Stomach (tissue), 9 donors: ENCODE data around the gene CIBAR2. TPM values are rescaled to one million over a fixed set of nuclear protein-coding genes. Genes with fewer than 3 reads are reported as not detected.

ENCODE experiments used
- DNase-seq, 2 donors: peaks; one replicate each; pipeline versions ENCODE4 v3.0.0 to v3.0.0-alpha.2; 2013 to 2019
- H3K27ac ChIP-seq, 5 donors: fragments of 200-600 bp in 4 of 5; sonication (generic) in 4 of 5; one replicate each; pipeline ENCODE4 v1.5.1; 2013 to 2019; ENCODE audit warnings: mild to moderate bottlenecking in 1 of 5, moderate library complexity in 1 of 5
- H3K27me3 ChIP-seq, 3 donors: fragments of 200-600 bp; sonication (generic); one replicate each; pipeline ENCODE4 v1.5.1; 2017 to 2019; ENCODE audit warnings: mixed run types in 1 of 3
- H3K36me3 ChIP-seq, 4 donors: fragments of 200-600 bp; sonication (generic); 1 replicate in 3 of 4; 2 replicates in 1 of 4; pipeline ENCODE4 v1.5.1; 2016 to 2019
- H3K4me1 ChIP-seq, 4 donors: fragments of 200-600 bp; sonication (generic); one replicate each; pipeline ENCODE4 v1.5.1; 2016 to 2019
- H3K4me3 ChIP-seq, 4 donors: fragments of 200-600 bp; sonication (generic) in 3 of 4; one replicate each; pipeline ENCODE4 v1.5.1; 2016 to 2019; ENCODE audit warnings: mild to moderate bottlenecking in 1 of 4
- H3K9me3 ChIP-seq, 4 donors: fragments of 200-600 bp; sonication (generic); one replicate each; pipeline ENCODE4 v1.5.1; 2016 to 2019
- CTCF ChIP-seq, 7 experiments: fragments of 450-650 bp in 4 of 7; fragments of 200-600 bp in 3 of 7; sonication (generic) in 3 of 7; IDR thresholded peaks; one replicate each; pipeline ENCODE4 v1.5.1; 2016 to 2019; ENCODE audit warnings: antibody characterized with exemption in 7 of 7, control low read depth in 2 of 7, mild to moderate bottlenecking in 1 of 7
- EP300 ChIP-seq: sonication (generic); formaldehyde crosslinking; IDR thresholded peaks from one replicate; pipeline ENCODE4 v1.6.1; 2017; ENCODE audit warnings: antibody characterized with exemption
- POLR2A ChIP-seq, 4 donors: fragments of 450-650 bp; IDR thresholded peaks; one replicate each; pipeline ENCODE4 v1.6.1; 2016; ENCODE audit warnings: antibody characterized with exemption in 4 of 4, control low read depth in 2 of 4, mild to moderate bottlenecking in 1 of 4, moderate library complexity in 1 of 4
- POLR2AphosphoS5 ChIP-seq, 3 donors: sonication (generic); formaldehyde crosslinking; IDR thresholded peaks; one replicate each; pipeline ENCODE4 v1.6.1; 2016; ENCODE audit warnings: antibody characterized with exemption in 3 of 3
- WGBS, 5 donors: extraction: QIAGEN DNeasy Blood & Tissue Kit in 3 of 5; methylation state at CpG; one replicate each; pipeline versions ENCODE4 v1.1.5 to v1.1.7; 2013 to 2018; 5-methylcytosine and 5-hydroxymethylcytosine counted together
- intact Hi-C: fragments of 100-400 bp; cut with DNase I; formaldehyde crosslinking; loops from one replicate; pipeline ENCODE4 v1.15.1; 2023; ENCODE audit warnings: low total_unique reads
- polyA plus RNA-seq, 3 donors: library from polyadenylated mRNA; stranded (reverse); fragments of 200-250 nt; gene quantifications; one replicate each; pipeline ENCODE4 v1.2.3, GENCODE V29; 2013
- total RNA-seq, 5 donors: library from RNA; depleted of rRNA; stranded (reverse); fragments of >200 nt; gene quantifications; one replicate each; pipeline versions ENCODE4 v1.1.0 to v1.2.3, GENCODE V29; 2014 to 2016
- donor health status: healthy with polysubstance abuse.
- donor health status: Bipolar disorder and iron deficiency.
- donor health status: healthy.

Gene CIBAR2
- total and polyA plus RNA-seq, 8 donors = 1.5 to 54.0 TPM; not detected in 6

DNA sequence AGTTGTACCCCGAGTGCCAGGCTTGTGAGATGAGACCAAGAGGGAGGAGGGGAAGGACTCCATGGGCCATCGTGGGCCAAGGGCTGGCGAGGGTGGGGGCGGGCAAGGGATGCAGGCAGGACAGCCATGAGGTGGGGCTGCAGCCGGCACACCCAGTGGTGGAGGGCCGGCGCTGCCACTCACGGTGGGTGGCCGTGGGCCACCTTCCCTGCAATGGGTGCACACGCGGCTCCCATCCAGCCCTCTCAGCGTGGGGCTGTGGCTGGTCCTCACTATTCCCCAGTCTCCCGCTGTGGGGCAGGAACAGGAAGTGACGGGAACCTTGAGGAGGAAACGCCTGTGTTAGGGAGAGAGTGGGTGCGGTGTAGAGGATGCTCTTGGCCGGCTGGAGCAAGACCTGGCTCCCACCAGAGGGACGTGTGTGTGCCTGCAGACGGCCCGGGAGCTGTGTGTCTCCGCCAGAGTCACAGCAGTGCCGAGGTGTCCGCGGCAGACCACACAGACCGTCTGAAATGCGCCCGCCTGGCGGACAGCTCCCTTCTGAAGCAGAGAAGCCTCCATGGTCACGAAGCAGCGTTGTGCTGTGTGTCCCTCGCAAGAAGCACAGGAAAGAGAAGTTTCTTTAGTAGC, 23.6 kb downstream of the CIBAR2 start:
- no peak overlapping the region for H3K4me3 ChIP-seq
- peaks cover 12 to 51% (median 41%) of the 10 kb centered on the region in 4 donors for H3K36me3 ChIP-seq
- H3K4me1 ChIP-seq = peaks cover 6 to 37% (median 18%) of the 10 kb centered on the region in 4 donors
- DNase-seq = no peak
- 81 to 91% (median 84%) methylated on average over 22 to 31 of the region's 31 CpGs for WGBS, 5 donors
- H3K27ac ChIP-seq = no peak overlapping the region
- TF ChIP-seq CTCF (IDR thresholded peaks at IDR 0.05) (no peak), POLR2AphosphoS5 (IDR thresholded peaks at IDR 0.05) (no peak), POLR2A (IDR thresholded peaks at IDR 0.05) (no peak), EP300 (no peak)
- H3K9me3 ChIP-seq = no peaks in the 10 kb centered on the region
- intact Hi-C loops = no loop called here
- no peaks in the 10 kb centered on the region for H3K27me3 ChIP-seq

DNA sequence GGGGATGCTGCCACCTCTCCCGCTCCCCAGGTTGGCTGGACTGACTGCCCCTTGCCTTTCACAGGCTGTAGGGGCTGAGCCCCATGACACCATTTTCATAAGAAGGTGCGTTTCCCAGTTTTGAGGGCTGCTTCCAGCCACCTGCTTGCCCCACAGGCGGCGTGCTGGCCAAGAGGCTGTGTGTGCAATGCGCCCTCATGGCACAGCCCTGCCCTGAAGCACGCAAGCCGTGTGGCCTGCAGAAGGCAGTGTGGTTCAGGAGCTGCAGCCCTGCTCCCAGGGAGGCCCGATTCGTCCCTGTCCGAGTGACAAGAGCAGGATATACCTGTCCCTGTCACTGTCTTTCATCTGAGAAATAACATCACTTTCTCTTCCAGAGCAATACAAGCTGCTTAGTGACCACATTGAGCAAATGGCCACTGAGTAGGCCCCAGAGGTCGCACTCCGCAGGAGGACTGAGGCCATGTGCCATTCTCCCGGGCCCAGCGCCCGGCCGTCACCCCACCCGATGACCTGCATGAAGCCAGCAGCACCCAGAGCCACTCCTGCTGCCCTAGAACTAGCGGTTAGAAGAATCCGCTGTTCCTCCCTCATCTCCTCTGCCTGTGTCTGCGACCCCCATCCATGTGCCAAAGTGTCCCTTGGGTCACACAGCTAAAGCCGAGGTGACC, 24.2 kb downstream of the CIBAR2 start:
- no peak overlapping the region for H3K27ac ChIP-seq
- H3K36me3 ChIP-seq = peaks cover 12 to 56% (median 41%) of the 10 kb centered on the region in 4 donors
- TF ChIP-seq CTCF (IDR thresholded peaks at IDR 0.05) (no peak), EP300 (no peak), POLR2A (IDR thresholded peaks at IDR 0.05) (no peak), POLR2AphosphoS5 (IDR thresholded peaks at IDR 0.05) (no peak)
- WGBS, 5 donors = 87 to 96% (median 93%) methylated on average over 15 to 21 of the region's 21 CpGs
- H3K4me1 ChIP-seq = peaks cover 6 to 37% (median 20%) of the 10 kb centered on the region in 4 donors
- no peak for DNase-seq
- H3K4me3 ChIP-seq = no peak overlapping the region
- intact Hi-C loops = no loop called here
- H3K9me3 ChIP-seq = no peaks in the 10 kb centered on the region
- no peaks in the 10 kb centered on the region for H3K27me3 ChIP-seq

DNA sequence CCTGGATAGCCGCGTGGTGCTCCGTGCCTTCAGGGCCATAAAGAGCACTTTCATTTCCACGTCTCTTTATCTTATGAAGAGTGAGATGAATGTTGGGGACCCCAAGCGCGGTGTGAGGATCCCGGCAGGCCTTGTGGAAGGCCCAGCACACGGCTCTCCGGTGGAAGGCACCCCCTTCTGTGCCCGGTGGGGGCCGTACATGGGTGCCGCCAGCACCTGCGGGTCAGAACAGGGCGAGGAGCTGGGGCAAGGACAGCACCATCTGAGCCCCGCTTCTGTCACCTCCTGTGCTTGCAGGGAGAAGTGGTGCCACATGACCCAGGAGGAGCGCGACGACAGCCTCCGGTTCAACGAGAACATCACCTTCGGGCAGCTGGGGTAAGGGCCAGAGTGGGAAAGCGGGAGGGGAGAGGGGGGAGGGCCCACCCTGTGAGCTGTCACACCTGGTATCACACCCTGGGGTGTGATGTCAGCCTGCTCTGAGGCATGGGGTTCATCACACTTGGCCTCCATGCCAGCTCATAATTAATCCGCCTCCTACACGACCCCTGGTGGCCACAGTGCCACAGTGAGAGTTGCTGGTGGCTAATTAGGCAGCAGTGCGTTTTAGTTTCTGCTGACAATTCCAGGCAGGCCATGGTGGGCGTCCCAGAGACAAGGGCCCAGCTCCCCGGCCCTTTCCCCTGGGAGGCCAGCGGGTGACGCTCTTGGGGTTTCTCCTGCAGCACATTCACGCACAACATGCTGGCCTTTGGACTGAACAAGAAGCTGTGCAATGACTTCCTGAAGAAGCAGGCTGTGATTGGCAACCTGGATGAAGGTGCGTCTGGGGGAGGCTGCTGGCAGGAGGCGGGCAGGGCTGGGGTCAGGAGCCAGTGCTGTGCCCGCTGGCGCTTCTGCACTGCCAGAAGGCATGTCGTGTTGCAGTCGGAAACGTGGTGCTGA, 25.7 kb downstream of the CIBAR2 start:
- no peaks in the 10 kb centered on the region for H3K9me3 ChIP-seq
- WGBS, 5 donors = 65 to 84% (median 73%) methylated on average over 26 to 37 of the region's 37 CpGs
- H3K4me3 ChIP-seq = no peak overlapping the region
- peaks cover 6 to 44% (median 23%) of the 10 kb centered on the region in 4 donors for H3K4me1 ChIP-seq
- H3K36me3 ChIP-seq = peaks cover 12 to 70% (median 54%) of the 10 kb centered on the region in 4 donors
- intact Hi-C loops = no loop called here
- DNase-seq = peak; percentile 78 to 87
- TF ChIP-seq POLR2A (IDR thresholded peaks at IDR 0.05) (no peak), EP300 (no peak), CTCF (IDR thresholded peaks at IDR 0.05) (peak in 5 of 7 experiments; percentile 66 to 91 (median 86)), POLR2AphosphoS5 (IDR thresholded peaks at IDR 0.05) (peak in 2 of 3 donors; percentile 6 to 74)
- H3K27ac ChIP-seq = peak overlapping the region in 1 of 5 donors; percentile 24
- H3K27me3 ChIP-seq = no peaks in the 10 kb centered on the region

DNA sequence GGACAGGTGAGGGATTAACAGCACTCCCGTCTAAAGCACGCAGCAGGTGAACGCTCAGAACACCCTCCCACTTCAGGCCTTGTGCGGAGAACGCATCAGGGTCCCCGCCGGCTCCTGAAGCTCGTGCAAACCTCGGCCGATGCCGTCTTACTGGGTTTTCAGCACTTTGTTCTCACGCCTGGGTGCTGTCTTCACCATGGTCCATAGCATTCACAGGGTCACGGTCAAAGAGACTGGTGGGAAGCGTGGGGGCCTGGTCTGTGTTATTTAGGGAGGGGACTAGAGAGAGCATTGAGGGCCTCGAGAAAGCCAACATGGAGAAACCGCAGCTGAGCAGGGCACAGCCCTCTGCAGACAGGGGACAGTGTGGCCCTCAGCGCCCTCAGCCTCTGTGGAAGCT, 26.6 kb downstream of the CIBAR2 start:
- H3K27me3 ChIP-seq = no peaks in the 10 kb centered on the region
- H3K27ac ChIP-seq = no peak overlapping the region
- 95 to 99% (median 96%) methylated on average over 14 to 17 of the region's 17 CpGs for WGBS, 5 donors
- TF ChIP-seq EP300 (no peak), POLR2A (IDR thresholded peaks at IDR 0.05) (no peak), CTCF (IDR thresholded peaks at IDR 0.05) (no peak), POLR2AphosphoS5 (IDR thresholded peaks at IDR 0.05) (no peak)
- H3K9me3 ChIP-seq = no peaks in the 10 kb centered on the region
- intact Hi-C loops = no loop called here
- H3K4me3 ChIP-seq = no peak overlapping the region
- H3K4me1 ChIP-seq = peaks cover 6 to 38% (median 21%) of the 10 kb centered on the region in 4 donors
- peaks cover 12 to 79% (median 63%) of the 10 kb centered on the region in 4 donors for H3K36me3 ChIP-seq
- no peak for DNase-seq
